ENCODE measurements around the gene BCL2L1. TPM values are rescaled to one million over a fixed set of nuclear protein-coding genes. Genes with fewer than 3 reads are reported as not detected.

Gene BCL2L1
- total RNA-seq, 2 donors from 2014 or later, result 120 to 152 TPM

DNA sequence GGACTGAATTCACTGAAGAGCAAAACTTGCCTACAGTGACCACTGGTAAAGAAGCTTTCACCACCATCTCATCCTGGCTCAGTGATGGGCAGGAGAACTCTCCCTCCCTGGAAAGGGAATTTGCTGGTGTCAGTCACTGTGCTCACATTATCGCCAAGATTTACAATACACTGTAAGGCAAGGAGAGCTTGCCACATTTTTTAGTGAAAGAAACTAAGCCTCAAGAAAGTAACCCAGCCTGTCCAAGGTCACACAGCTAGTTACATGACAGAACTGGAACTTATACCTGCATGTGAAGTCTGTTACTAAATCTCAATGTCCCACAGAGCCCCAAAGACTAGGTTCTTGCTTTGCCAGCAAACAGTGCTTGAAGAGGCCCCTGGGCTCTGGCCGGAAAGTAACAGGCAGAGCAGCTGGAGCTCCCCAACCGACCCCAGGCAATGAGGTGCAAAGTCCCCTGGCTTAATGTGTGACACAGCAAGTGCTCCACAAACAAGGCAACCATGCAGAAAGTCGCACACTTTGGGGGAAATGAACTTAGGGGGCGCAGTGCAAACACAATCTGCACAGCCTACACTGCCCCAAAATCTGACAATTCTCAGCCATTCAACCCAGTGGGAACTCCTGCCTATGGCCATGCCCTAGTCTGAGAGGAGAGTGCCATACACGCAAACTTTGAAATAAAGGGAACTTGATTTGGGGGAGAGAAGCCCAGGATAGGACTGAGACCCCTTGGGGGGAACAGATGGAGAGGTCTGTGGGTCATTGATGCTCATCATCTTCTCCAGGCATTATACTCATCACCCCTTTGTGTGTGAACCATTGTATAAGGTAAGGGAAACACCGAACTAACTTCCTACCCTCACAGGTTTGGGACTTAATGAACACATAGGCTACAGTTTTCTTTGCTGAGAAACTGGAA is 1.9 kb downstream of the BCL2L1 start:
- H3K9me3 Mint-ChIP-seq, result no peaks in the 10 kb centered on the region
- peak overlapping the region; percentile 83 for H3K27ac Mint-ChIP-seq
- ATAC-seq (replicated peaks in 1 of 2) (peak in 1 of 2 donors; percentile 2), DNase-seq (peak; percentile 41 to 49)
- H3K36me3 Mint-ChIP-seq (ENCODE audit: insufficient read depth in 2 of 2), result peaks cover 33 to 50% of the 10 kb centered on the region in 2 donors
- H3K4me3 Mint-ChIP-seq, result peak overlapping the region; percentile 95 to 96
- H3K27me3 Mint-ChIP-seq (ENCODE audit: low read depth), result no peaks in the 10 kb centered on the region
- H3K4me1 Mint-ChIP-seq (ENCODE audit: low read depth), result peaks cover 36% of the 10 kb centered on the region

DNA sequence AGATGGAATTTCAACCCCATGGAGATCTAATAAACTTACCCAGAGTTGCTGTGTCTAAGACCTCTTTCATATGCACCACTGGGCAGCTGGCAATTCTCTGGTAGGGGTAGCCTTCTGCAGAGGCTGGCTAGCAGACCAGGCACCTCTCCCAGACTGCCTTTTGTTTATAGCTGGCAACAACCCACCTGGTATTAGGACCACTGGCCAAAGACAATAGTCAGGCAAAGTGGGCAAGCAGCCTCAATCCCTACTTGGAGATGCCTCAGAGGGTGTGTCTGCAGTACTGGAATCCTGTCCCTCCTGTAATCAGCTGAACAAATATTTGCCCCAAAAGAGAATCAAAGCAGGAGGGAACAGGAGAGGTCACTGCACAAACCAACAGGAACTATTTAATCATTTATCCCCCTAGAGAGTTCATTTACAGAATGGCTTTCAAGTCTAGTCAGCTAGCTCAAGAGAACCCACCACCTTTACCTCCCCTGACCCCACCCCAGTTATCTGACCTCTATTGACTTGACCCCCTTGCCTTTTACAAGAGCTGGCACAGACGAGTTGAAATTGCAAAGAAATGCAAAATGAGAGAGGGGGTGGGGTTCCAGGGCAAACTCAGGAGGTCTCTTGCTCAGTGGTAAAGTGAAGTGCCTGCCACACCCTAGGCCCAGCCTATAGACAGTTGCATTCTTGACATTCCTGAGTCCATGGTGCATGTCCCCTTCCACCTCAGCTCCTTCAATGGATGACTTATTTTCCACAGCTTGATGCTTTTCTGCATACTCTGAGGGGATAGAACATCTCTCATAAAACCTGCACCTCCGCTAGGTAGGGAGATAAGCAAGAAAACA is 2.8 kb downstream of the BCL2L1 start:
- Mint-ChIP-seq H3K27me3 (ENCODE audit: low read depth) (no peaks in the 10 kb centered on the region), H3K27ac (peak overlapping the region; percentile 83), H3K4me1 (ENCODE audit: low read depth) (peaks cover 45% of the 10 kb centered on the region), H3K36me3 (ENCODE audit: insufficient read depth in 2 of 2) (peaks cover 39 to 57% of the 10 kb centered on the region in 2 donors), H3K4me3 (peak overlapping the region; percentile 95 to 96), H3K9me3 (peaks cover 0 to 2% of the 10 kb centered on the region in 2 donors)
- ATAC-seq (replicated peaks in 1 of 2) (no peak), DNase-seq (no peak)

DNA sequence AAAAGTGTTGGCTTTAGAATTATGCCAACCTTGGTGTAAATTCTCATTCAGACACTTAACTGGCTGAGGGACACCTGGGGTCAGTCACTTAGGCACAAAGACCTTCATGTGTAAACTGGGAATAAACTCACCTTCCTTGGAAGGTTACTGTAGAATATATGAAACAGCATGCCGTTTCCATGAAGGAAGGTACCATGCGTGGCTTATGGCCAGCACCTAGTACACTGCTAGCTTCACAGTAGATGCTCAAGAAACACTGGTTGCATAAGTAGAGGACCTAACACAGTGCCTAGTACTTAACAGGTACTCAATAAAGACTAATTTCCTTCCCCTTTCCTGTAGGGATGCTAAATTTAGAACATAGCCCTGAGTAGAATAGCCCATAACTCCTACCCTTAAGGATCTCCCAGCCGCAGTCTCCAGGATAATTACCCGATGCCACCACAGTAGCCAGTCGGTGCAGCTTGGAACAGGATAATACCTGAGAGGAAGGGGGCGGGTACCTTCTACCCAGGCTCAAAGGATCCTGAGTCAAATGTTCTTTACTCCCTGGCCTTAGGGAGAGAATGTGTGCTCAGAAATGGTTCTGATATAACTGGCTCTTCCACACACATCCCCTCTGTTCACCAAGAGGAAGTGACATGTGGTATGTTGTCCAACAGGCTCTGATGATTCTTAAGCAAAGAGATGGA is 3.6 kb downstream of the BCL2L1 start:
- Mint-ChIP-seq H3K36me3 (ENCODE audit: insufficient read depth in 2 of 2) (peaks cover 41 to 64% of the 10 kb centered on the region in 2 donors), H3K27ac (peak overlapping the region; percentile 83), H3K4me1 (ENCODE audit: low read depth) (peaks cover 51% of the 10 kb centered on the region), H3K27me3 (ENCODE audit: low read depth) (no peaks in the 10 kb centered on the region), H3K9me3 (peaks cover 0 to 2% of the 10 kb centered on the region in 2 donors), H3K4me3 (peak overlapping the region; percentile 95 to 96)
- DNase-seq, result peak in 1 of 2 donors; percentile 10
- no peak for ATAC-seq (replicated peaks in 1 of 2)

DNA sequence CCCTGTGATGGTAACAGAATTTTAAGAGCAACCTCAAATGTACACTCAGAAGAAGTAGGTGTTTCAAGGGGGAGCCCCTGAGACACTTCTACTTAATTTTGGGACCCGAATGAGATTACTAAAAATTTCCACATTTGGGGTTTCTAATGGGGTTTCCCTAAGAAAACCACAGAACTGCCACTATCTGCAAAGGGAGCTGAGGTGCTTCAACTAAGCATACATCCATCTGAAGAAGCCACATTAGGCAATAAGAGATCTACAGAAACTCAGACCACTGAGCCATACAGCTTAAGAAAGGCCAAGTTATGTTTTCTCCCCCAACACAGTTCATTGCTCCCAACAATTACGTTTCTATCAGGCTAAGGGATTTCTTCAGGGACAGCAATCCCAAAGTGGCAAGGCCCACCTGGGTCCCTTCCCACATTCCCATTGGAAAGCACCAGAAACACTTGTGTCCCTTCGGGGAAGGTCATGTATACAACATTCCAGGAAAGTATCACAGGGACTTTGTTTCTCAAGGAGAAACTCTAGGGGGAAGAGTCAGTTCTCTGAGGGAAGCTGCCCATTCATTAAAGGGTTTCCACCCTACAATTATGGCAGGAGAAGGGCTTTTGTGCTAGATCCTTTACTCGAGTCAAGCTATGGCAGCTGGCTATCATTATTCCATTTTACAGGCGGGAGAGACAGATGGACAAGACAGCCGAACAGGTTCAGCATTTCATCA is 5.0 kb downstream of the BCL2L1 start:
- peaks cover 49 to 75% of the 10 kb centered on the region in 2 donors for H3K36me3 Mint-ChIP-seq (ENCODE audit: insufficient read depth in 2 of 2)
- peak overlapping the region; percentile 97 for H3K27ac Mint-ChIP-seq
- H3K27me3 Mint-ChIP-seq (ENCODE audit: low read depth), result no peaks in the 10 kb centered on the region
- H3K4me1 Mint-ChIP-seq (ENCODE audit: low read depth), result peaks cover 61% of the 10 kb centered on the region
- peaks cover 0 to 2% of the 10 kb centered on the region in 2 donors for H3K9me3 Mint-ChIP-seq
- peak overlapping the region; percentile 95 to 96 for H3K4me3 Mint-ChIP-seq
- peak; percentile 41 to 50 for DNase-seq
- peak; percentile 56 to 60 for ATAC-seq (replicated peaks in 1 of 2)

GRCh38 chr20:31716818-31717477 is 5.7 kb downstream of the BCL2L1 start:
- no peak for DNase-seq
- Mint-ChIP-seq H3K36me3 (ENCODE audit: insufficient read depth in 2 of 2) (peaks cover 48 to 75% of the 10 kb centered on the region in 2 donors), H3K27me3 (ENCODE audit: low read depth) (no peaks in the 10 kb centered on the region), H3K4me1 (ENCODE audit: low read depth) (peaks cover 68% of the 10 kb centered on the region), H3K4me3 (peak overlapping the region; percentile 95 to 96), H3K27ac (peak overlapping the region; percentile 97), H3K9me3 (peaks cover 0 to 2% of the 10 kb centered on the region in 2 donors)
- peak; percentile 4 to 12 for ATAC-seq (replicated peaks in 1 of 2)

GRCh38 chr20:31716351-31716750 is 6.3 kb downstream of the BCL2L1 start:
- Mint-ChIP-seq H3K4me1 (ENCODE audit: low read depth) (peaks cover 74% of the 10 kb centered on the region), H3K36me3 (ENCODE audit: insufficient read depth in 2 of 2) (peaks cover 42 to 74% of the 10 kb centered on the region in 2 donors), H3K9me3 (peaks cover 0 to 2% of the 10 kb centered on the region in 2 donors), H3K27ac (peak overlapping the region; percentile 97), H3K4me3 (peak overlapping the region; percentile 95 to 96), H3K27me3 (ENCODE audit: low read depth) (no peaks in the 10 kb centered on the region)
- DNase-seq (no peak), ATAC-seq (replicated peaks in 1 of 2) (no peak)

- peak overlapping the region; percentile 95 to 96 for H3K4me3 Mint-ChIP-seq
- no peak for DNase-seq
- H3K27ac Mint-ChIP-seq, result peak overlapping the region; percentile 97
- H3K36me3 Mint-ChIP-seq (ENCODE audit: insufficient read depth in 2 of 2), result peaks cover 37 to 74% of the 10 kb centered on the region in 2 donors
- peaks cover 0 to 2% of the 10 kb centered on the region in 2 donors for H3K9me3 Mint-ChIP-seq
- ATAC-seq (replicated peaks in 1 of 2), result no peak
- H3K27me3 Mint-ChIP-seq (ENCODE audit: low read depth), result no peaks in the 10 kb centered on the region
- H3K4me1 Mint-ChIP-seq (ENCODE audit: low read depth), result peaks cover 80% of the 10 kb centered on the region
Measured at GRCh38 chr20:31715766-31716165, 6.9 kb downstream of the BCL2L1 start.

DNA sequence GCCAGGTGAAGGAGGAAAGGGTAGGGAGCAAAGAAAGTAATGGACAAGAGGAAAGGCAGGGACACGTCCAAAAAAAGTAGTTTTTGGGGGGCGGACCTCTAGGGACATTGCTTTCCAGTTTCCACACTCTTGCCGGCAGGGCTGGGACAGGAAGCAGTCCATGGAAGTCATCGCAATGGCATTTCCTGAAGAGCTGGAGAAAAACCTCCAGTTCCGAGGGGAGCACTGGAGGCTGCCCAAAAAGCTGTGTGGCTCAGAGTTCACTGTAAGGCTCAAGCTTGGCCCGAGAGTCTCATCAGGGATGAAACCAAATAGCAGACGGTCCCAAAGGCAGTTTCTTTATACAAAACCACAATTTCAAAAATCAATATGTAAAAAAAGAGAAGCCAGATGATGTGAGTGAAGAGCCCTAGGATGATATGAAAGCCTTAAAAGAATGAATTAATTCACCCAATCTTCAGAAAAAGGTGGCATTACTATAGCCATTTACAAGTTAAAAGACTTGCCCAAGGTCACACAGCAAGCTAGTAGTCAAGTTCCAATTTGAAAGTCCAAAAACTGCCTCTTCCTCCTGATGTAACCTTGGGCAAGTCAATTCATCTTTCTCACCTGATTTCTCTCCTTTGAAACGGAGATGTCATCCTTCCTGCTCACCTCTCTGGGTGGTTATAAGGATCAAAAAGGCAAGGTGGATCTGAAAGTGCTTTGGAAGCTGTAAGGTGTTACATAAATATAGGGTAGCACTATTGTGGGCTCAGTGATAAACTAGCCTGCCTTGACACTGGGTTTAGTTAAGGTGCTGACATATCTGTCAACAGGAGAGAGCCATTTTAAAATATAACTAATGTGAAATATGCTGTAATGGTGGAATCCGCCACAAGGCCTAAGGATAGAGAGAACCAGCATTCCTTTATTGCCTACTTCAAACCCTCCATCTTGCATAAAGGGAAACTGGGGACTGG is 9.1 kb downstream of the BCL2L1 start:
- DNase-seq (no peak), ATAC-seq (replicated peaks in 1 of 2) (no peak)
- peaks cover 0 to 2% of the 10 kb centered on the region in 2 donors for H3K9me3 Mint-ChIP-seq
- H3K27ac Mint-ChIP-seq, result peak overlapping the region; percentile 97
- peaks cover 30 to 67% of the 10 kb centered on the region in 2 donors for H3K36me3 Mint-ChIP-seq (ENCODE audit: insufficient read depth in 2 of 2)
- no peaks in the 10 kb centered on the region for H3K27me3 Mint-ChIP-seq (ENCODE audit: low read depth)
- H3K4me3 Mint-ChIP-seq, result peak overlapping the region; percentile 95 to 96
- peaks cover 93% of the 10 kb centered on the region for H3K4me1 Mint-ChIP-seq (ENCODE audit: low read depth)

DNA sequence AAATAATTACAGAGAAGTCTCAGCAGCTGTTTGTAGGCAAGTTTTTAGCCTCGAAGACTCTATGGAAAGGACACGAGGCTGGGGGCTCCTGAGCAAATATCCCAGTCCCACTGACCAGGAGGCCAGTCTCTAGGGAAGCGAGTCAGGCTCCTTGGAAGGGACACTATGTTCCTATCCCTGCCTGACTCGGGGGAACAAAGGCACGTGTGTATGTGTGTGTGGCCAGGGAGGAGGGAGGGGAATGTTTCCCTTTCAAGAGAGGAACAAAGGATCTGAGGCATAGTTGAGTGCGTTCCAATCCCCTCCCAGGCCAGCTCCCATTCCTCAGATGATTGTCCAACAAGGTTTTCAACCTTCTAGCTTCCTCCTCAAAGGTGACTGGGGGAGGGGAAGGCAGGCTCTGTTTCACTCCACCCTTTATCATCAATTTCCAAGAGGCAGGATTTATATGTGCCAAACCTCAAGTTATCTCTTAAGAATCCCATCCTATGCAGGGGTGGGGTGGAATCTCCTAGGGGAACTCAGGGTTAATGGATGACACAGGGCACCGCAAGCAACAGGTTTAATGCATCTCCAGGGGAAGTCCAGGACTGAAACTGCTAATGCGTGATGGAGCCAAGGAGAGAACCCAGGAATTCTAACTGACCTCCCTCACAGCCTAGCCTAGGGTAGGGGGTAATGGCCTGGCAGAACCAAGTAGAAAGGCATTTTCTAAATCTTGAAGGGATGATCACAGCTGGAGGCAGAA is 9.9 kb downstream of the BCL2L1 start:
- Mint-ChIP-seq H3K4me3 (peak overlapping the region; percentile 69 to 96), H3K9me3 (peaks cover 0 to 2% of the 10 kb centered on the region in 2 donors), H3K27me3 (ENCODE audit: low read depth) (no peaks in the 10 kb centered on the region), H3K36me3 (ENCODE audit: insufficient read depth in 2 of 2) (peaks cover 28 to 63% of the 10 kb centered on the region in 2 donors), H3K27ac (peak overlapping the region; percentile 97), H3K4me1 (ENCODE audit: low read depth) (peaks cover 96% of the 10 kb centered on the region)
- ATAC-seq (replicated peaks in 1 of 2), result no peak
- DNase-seq, result no peak

DNA sequence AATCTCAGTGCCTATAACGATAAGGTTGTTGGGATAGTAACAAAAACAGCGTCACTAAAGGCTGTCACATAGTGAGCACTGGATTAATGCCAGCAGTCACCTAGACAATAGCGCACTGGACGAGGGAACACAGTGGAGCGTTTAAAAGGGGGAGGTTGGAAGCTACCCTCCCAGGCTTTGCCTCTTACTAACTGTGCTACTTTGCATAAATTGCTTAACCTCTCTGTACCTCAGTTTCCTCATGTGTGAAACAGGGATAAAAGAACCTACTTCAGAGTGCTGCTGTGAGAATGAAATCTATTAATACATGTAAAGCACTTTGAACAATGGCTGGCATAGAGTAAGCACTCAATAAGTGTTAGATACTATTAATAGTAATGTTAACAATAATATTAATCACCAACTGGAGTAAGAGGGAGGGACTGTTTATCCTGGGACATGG is 10.5 kb downstream of the BCL2L1 start:
- Mint-ChIP-seq H3K27ac (peak overlapping the region; percentile 97), H3K4me3 (peak overlapping the region; percentile 69 to 96), H3K36me3 (ENCODE audit: insufficient read depth in 2 of 2) (peaks cover 26 to 60% of the 10 kb centered on the region in 2 donors), H3K27me3 (ENCODE audit: low read depth) (no peaks in the 10 kb centered on the region), H3K4me1 (ENCODE audit: low read depth) (peaks cover 96% of the 10 kb centered on the region), H3K9me3 (peaks cover 0 to 2% of the 10 kb centered on the region in 2 donors)
- ATAC-seq (replicated peaks in 1 of 2) (no peak), DNase-seq (no peak)

Measured in activated T-cell treated with anti-CD3 and anti-CD28 coated beads, Interleukin-2, amount 50 U/mL, for 72 hours (primary cell).